Suprapubic skin (tissue), 4 donors: ENCODE measurements around the gene HMGN4. TPM values are rescaled to one million over a fixed set of nuclear protein-coding genes. Genes with fewer than 3 reads are reported as not detected.
A peak's percentile ranks its signal among the peaks of the same experiment; 100 is the strongest.

Experiments used
- DNase-seq, 2 donors: peaks; one replicate each; pipeline ENCODE4 v3.0.0-alpha.2; 2019; ENCODE audit warnings: low spot score in 2 of 2
- H3K27ac ChIP-seq: fragments of 200-600 bp; sonication (generic); one replicate; pipeline ENCODE4 v1.5.1; 2019
- H3K27me3 ChIP-seq: fragments of 200-600 bp; sonication (generic); one replicate; pipeline ENCODE4 v1.5.1; 2019
- H3K36me3 ChIP-seq: fragments of 200-600 bp; sonication (generic); one replicate; pipeline ENCODE4 v1.5.1; 2019
- H3K4me1 ChIP-seq: fragments of 200-600 bp; sonication (generic); one replicate; pipeline ENCODE4 v1.5.1; 2019
- H3K4me3 ChIP-seq: fragments of 200-600 bp; sonication (generic); one replicate; pipeline ENCODE4 v1.5.1; 2019; ENCODE audit warnings: mild to moderate bottlenecking
- H3K9me3 ChIP-seq: fragments of 200-600 bp; sonication (generic); one replicate; pipeline ENCODE4 v1.5.1; 2019
- CTCF ChIP-seq, 2 donors: fragments of 200-600 bp in 1 of 2; fragments of 450-650 bp in 1 of 2; sonication (generic) in 1 of 2; IDR thresholded peaks; one replicate each; pipeline ENCODE4 v1.5.1; 2016 to 2019; ENCODE audit warnings: antibody characterized with exemption in 2 of 2, mild to moderate bottlenecking in 1 of 2, moderate library complexity in 1 of 2
- EP300 ChIP-seq: sonication (generic); formaldehyde crosslinking; IDR thresholded peaks from one replicate; pipeline ENCODE4 v1.6.1; 2017; ENCODE audit warnings: antibody characterized with exemption
- POLR2A ChIP-seq, 2 donors: fragments of 450-650 bp; IDR thresholded peaks; one replicate each; pipeline ENCODE4 v1.6.1; 2017; ENCODE audit warnings: antibody characterized with exemption in 2 of 2, mild to moderate bottlenecking in 2 of 2, moderate library complexity in 2 of 2
- POLR2AphosphoS5 ChIP-seq, 3 donors: sonication (generic); formaldehyde crosslinking; IDR thresholded peaks; one replicate each; pipeline ENCODE4 v1.6.1; 2017; ENCODE audit warnings: antibody characterized with exemption in 3 of 3
- WGBS: methylation state at CpG from one replicate; pipeline ENCODE4 v1.1.5; 2018; 5-methylcytosine and 5-hydroxymethylcytosine counted together
- total RNA-seq, 4 donors: library from RNA; depleted of rRNA; stranded (reverse); fragments of >200 nt; gene quantifications; one replicate each; pipeline ENCODE4 v1.1.0, GENCODE V29; 2016

The HMGN4 gene
- total RNA-seq, 4 donors from 2014 or later = 25.2 to 48.5 (median 34.5) TPM

GRCh38 chr6:26537160-26537845 lies 863 bp upstream of the HMGN4 start:
- Histone ChIP-seq H3K4me1 (peaks cover 49% of the 10 kb centered on the region), H3K9me3 (no peaks in the 10 kb centered on the region), H3K27ac (peak overlapping the region; percentile 94), H3K27me3 (no peaks in the 10 kb centered on the region), H3K36me3 (no peaks in the 10 kb centered on the region), H3K4me3 (peak overlapping the region; percentile 91)
- no peak for TF ChIP-seq EP300
- TF ChIP-seq POLR2A (IDR thresholded peaks at IDR 0.05) = peak in 1 of 2 donors; percentile 16
- peak in 2 of 3 donors; percentile 71 to 87 for TF ChIP-seq POLR2AphosphoS5 (IDR thresholded peaks at IDR 0.05)
- peak; percentile 95 to 96 for DNase-seq
- under 1% methylated on average over 37 of the region's 37 CpGs for WGBS

- Histone ChIP-seq H3K9me3 (no peaks in the 10 kb centered on the region), H3K4me3 (peak overlapping the region; percentile 91), H3K27ac (peak overlapping the region; percentile 94), H3K36me3 (no peaks in the 10 kb centered on the region), H3K27me3 (no peaks in the 10 kb centered on the region), H3K4me1 (peaks cover 39% of the 10 kb centered on the region)
- TF ChIP-seq EP300 (no peak), CTCF (IDR thresholded peaks at IDR 0.05) (no peak), POLR2A (IDR thresholded peaks at IDR 0.05) (no peak)
- DNase-seq = no peak
- 0% methylated on average over 10 of the region's 15 CpGs for WGBS
These were observed 371 bp downstream of the HMGN4 start for GRCh38 chr6:26538572-26538902.

GRCh38 chr6:26539071-26539615 lies 977 bp downstream of the HMGN4 start:
- TF ChIP-seq CTCF (IDR thresholded peaks at IDR 0.05) = no peak
- TF ChIP-seq POLR2A (IDR thresholded peaks at IDR 0.05) = no peak
- TF ChIP-seq POLR2AphosphoS5 (IDR thresholded peaks at IDR 0.05) = no peak
- TF ChIP-seq EP300 = no peak
- Histone ChIP-seq H3K9me3 (no peaks in the 10 kb centered on the region), H3K27ac (peak overlapping the region; percentile 94), H3K36me3 (no peaks in the 10 kb centered on the region), H3K4me1 (peaks cover 35% of the 10 kb centered on the region), H3K27me3 (no peaks in the 10 kb centered on the region), H3K4me3 (peak overlapping the region; percentile 91)
- 66% methylated on average over 16 of the region's 16 CpGs for WGBS
- no peak for DNase-seq

GRCh38 chr6:26541579-26541978 lies 3.4 kb downstream of the HMGN4 start:
- Histone ChIP-seq H3K4me3 (no peak overlapping the region), H3K27ac (no peak overlapping the region), H3K36me3 (peaks cover 15% of the 10 kb centered on the region), H3K27me3 (no peaks in the 10 kb centered on the region), H3K9me3 (no peaks in the 10 kb centered on the region), H3K4me1 (peaks cover 26% of the 10 kb centered on the region)
- 67% methylated on average over 1 of the region's 1 CpG for WGBS
- no peak for DNase-seq
- no peak for TF ChIP-seq CTCF (IDR thresholded peaks at IDR 0.05)
- no peak for TF ChIP-seq EP300
- TF ChIP-seq POLR2A (IDR thresholded peaks at IDR 0.05) = no peak
- TF ChIP-seq POLR2AphosphoS5 (IDR thresholded peaks at IDR 0.05) = no peak

GRCh38 chr6:26543953-26544352 lies 5.8 kb downstream of the HMGN4 start:
- DNase-seq = no peak
- TF ChIP-seq POLR2A (IDR thresholded peaks at IDR 0.05) (no peak), CTCF (IDR thresholded peaks at IDR 0.05) (peak in 1 of 2 donors; percentile 24), POLR2AphosphoS5 (IDR thresholded peaks at IDR 0.05) (no peak)
- H3K4me1 ChIP-seq = peaks cover 9% of the 10 kb centered on the region

More at GRCh38 chr6:26543953-26544352, 5.8 kb downstream of the HMGN4 start:
- Histone ChIP-seq H3K36me3 (peaks cover 15% of the 10 kb centered on the region), H3K27ac (no peak overlapping the region), H3K27me3 (no peaks in the 10 kb centered on the region), H3K4me3 (no peak overlapping the region), H3K9me3 (no peaks in the 10 kb centered on the region)
